H1 (cell line): ENCODE results near the gene CIROP. TPM values are rescaled to one million over a fixed set of nuclear protein-coding genes. Genes with fewer than 3 reads are reported as not detected.

ENCODE experiments used
- ATF2 ChIP-seq: IDR thresholded peaks from 2 replicates; pipeline ENCODE4 v1.6.1; 2012; ENCODE audit warnings: low read length, inconsistent platforms
- NANOG ChIP-seq: IDR thresholded peaks from 2 replicates; pipeline ENCODE4 v1.6.1; 2011; ENCODE audit warnings: low read length, low read depth, mild to moderate bottlenecking, inconsistent platforms; ENCODE audit not compliant: insufficient read depth, poor library complexity, severe bottlenecking
- polyA plus RNA-seq, 7 experiments: library from polyadenylated mRNA; depleted of rRNA in 3 of 7; stranded (reverse) in 5 of 7; unstranded in 2 of 7; fragments of >200 nt in 5 of 7; fragments of 200-250 nt in 2 of 7; gene quantifications; 1 replicate in 5 of 7; 2 replicates in 1 of 7; 4 replicates in 1 of 7; pipeline versions ENCODE4 v1.2.1 to v1.2.3, GENCODE V29; 2011 to 2013; ENCODE audit warnings: missing spikeins in 2 of 7, mixed read lengths in 2 of 7
- total RNA-seq: library from RNA; stranded (reverse); fragmentation: NEBNext Ultra II Directional; extraction: Animal tissue kit (Norgen Biotek cat#: 25700); gene quantifications from 2 replicates; pipeline ENCODE4 v1.2.1, GENCODE V29; 2021

Gene CIROP
- total and polyA plus RNA-seq, 2 of the 8 experiments (the other 6 are each of a cell fraction or from before 2014, with no cell fraction given), result 0.06 TPM; not detected in 1

- TF ChIP-seq ATF2 (no peak), NANOG (no peak)
Observed at GRCh38 chr14:23070262-23071129, 34.3 kb downstream of the CIROP start (continued).
